ENCODE measurements around the gene CNOT6. TPM values are rescaled to one million over a fixed set of nuclear protein-coding genes. Genes with fewer than 3 reads are reported as not detected.

The CNOT6 gene
- total RNA-seq (2021) (60.9 and 61.6 TPM in 2 replicates), Bru-seq, nascent RNA (percentile 89 among the genes with signal in this experiment), BruChase-seq, experiment 1, labeled RNA remaining after a 2-hour chase (percentile 89 among the genes with signal in this experiment), BruChase-seq, experiment 2, labeled RNA remaining after a 6-hour chase (percentile 94 among the genes with signal in this experiment)
- long read RNA-seq, full-length matches to known transcripts: 2 of 21 reads
- long read RNA-seq, partial matches to known transcripts: 13 of 21 reads
- long read RNA-seq, other reads (novel, unspliced or antisense): 6 of 21 reads

DNA sequence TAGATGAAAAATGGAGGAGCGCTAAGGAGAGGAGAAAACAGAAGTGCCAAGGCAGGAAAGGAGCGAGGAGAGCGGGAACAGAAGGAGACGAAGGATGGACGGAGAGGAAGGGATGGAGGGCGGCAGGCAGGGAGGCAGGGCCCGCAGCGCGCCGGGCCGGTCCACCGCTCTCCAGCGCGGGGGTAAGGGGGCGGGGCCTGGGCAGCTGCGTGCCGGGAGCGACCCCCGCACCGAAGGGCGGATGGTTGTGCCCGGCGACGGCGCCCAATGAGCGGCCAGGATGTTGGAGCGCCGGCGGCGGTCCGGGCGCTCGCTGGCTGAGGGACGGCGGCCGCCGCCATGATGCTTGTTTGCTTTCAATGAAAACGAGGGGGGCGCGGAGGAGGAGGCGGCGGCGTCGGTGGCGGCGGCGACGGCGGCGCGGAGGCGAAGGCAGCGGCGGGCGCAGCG is at the start of gene CNOT6:
Gene CNOT6 (plus strand): TSS at position 320 of the 450 bp plus-strand sequence. CDS start 34,898 bp downstream, outside the sequence.
- peaks cover 20% of the 10 kb centered on the region for H3K36me3 ChIP-seq (ENCODE audit: insufficient read depth, low read length, poor library complexity, severe bottlenecking)
- peak within 1 kb of the TSS; percentile 98 for H3K27ac ChIP-seq (ENCODE audit: low read depth, low read length, poor library complexity, severe bottlenecking)
- H3K9me3 ChIP-seq (ENCODE audit: low read depth, low read length, poor library complexity, severe bottlenecking): no peaks in the 10 kb centered on the region
- intact Hi-C loops (cut with micrococcal nuclease; ENCODE audit: unreplicated experiment): loop anchor here (5.0 kb wide), 1 partner anchor 142 kb away; the partner anchor contains the start of gene GFPT2
- ChIA-PET CTCF (no interaction called here), POLR2A (ENCODE audit: low non-redundant PET) (interaction anchor here (0.7 kb wide), 1 partner anchor 560 kb away, joined by 5 read pairs; no protein-coding TSS in a partner anchor)
- no TSS peak for BruUV-seq (replicated peaks)
- H3K4me1 ChIP-seq (ENCODE audit: insufficient read depth, low read length, poor library complexity, severe bottlenecking): peaks cover 18% of the 10 kb centered on the region
- peak; percentile 91 for DNase-seq (ENCODE audit: low spot score)
- H3K27me3 ChIP-seq (replicated peaks; ENCODE audit: insufficient read depth, low read depth, low read length, poor library complexity): no peaks in the 10 kb centered on the region
- no peak for TF ChIP-seq EZH2 (IDR thresholded peaks at IDR 0.05; ENCODE audit: borderline replicate concordance, low read depth, low read length, poor library complexity, severe bottlenecking)
- TF ChIP-seq, protein P1, sequence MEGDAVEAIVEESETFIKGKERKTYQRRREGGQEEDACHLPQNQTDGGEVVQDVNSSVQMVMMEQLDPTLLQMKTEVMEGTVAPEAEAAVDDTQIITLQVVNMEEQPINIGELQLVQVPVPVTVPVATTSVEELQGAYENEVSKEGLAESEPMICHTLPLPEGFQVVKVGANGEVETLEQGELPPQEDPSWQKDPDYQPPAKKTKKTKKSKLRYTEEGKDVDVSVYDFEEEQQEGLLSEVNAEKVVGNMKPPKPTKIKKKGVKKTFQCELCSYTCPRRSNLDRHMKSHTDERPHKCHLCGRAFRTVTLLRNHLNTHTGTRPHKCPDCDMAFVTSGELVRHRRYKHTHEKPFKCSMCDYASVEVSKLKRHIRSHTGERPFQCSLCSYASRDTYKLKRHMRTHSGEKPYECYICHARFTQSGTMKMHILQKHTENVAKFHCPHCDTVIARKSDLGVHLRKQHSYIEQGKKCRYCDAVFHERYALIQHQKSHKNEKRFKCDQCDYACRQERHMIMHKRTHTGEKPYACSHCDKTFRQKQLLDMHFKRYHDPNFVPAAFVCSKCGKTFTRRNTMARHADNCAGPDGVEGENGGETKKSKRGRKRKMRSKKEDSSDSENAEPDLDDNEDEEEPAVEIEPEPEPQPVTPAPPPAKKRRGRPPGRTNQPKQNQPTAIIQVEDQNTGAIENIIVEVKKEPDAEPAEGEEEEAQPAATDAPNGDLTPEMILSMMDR (conservative IDR thresholded peaks at IDR 0.05; ENCODE audit: low read depth, low read length): no peak
- H3K4me3 ChIP-seq (ENCODE audit: low read depth, low read length, poor library complexity, severe bottlenecking): peak within 1 kb of the TSS; percentile 98

DNA sequence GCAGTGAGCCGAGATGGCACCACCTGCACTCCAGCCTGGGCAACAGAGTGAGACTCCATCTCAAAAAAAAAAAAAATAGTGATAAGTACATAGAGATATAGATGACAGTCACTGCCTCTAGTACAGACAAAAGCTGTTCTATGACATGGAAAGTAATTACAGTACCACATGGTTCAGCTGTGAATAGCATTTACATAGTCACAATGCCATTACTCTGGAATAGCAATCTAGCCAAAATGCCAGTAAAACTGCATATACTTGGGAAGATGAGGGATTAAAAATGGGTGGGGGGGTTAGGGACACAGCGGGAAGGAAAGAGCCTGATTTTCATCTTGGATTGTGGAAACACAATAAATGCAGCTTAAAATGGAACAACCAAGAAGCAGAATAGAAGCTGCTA is 39.4 kb upstream of the CNOT6 start:
- ChIA-PET POLR2A (ENCODE audit: low non-redundant PET) (no interaction called here), CTCF (interaction anchor here (0.6 kb wide), 1 partner anchor 124 kb away, joined by 3 read pairs; no protein-coding TSS in a partner anchor)

DNA sequence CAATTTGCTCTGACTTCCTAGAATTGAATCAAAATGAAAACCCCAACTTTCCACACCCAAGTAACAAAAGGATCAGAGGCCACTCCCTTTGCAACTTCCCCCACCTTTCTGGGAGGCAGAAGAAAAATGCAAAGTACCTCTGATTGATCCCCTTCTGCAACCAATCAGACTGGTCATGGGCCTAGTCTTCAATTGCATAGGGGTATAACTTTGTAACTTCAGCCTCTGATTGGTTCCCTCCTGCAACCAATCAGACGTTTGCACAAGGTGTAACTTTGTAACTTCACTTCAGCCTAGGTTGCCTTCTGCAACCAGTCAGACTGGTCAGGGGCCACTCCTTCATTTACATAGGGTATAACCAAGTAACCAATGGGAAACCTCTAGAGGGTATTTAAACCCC is 38.3 kb upstream of the CNOT6 start:
- Histone ChIP-seq H3K36me3 (ENCODE audit: insufficient read depth, low read length, poor library complexity, severe bottlenecking) (no peaks in the 10 kb centered on the region), H3K9me3 (ENCODE audit: low read depth, low read length, poor library complexity, severe bottlenecking) (no peaks in the 10 kb centered on the region), H3K27ac (ENCODE audit: low read depth, low read length, poor library complexity, severe bottlenecking) (no peak overlapping the region), H3K4me3 (ENCODE audit: low read depth, low read length, poor library complexity, severe bottlenecking) (no peak overlapping the region), H3K4me1 (ENCODE audit: insufficient read depth, low read length, poor library complexity, severe bottlenecking) (no peaks in the 10 kb centered on the region), H3K27me3 (replicated peaks; ENCODE audit: insufficient read depth, low read depth, low read length, poor library complexity) (no peaks in the 10 kb centered on the region)
- no TSS peak for BruUV-seq (replicated peaks)
- POLR2A ChIA-PET (ENCODE audit: low non-redundant PET): no interaction called here
- no peak for TF ChIP-seq EZH2 (IDR thresholded peaks at IDR 0.05; ENCODE audit: borderline replicate concordance, low read depth, low read length, poor library complexity, severe bottlenecking)
- TF ChIP-seq, protein P1 (conservative IDR thresholded peaks at IDR 0.05; ENCODE audit: low read depth, low read length): no peak
- DNase-seq (ENCODE audit: low spot score): no peak
- intact Hi-C loops (cut with micrococcal nuclease; ENCODE audit: unreplicated experiment): no loop called here
- CTCF ChIA-PET: no interaction called here

More for the DNA sequence above, 39.4 kb upstream of the CNOT6 start:
- no peaks in the 10 kb centered on the region for H3K36me3 ChIP-seq (ENCODE audit: insufficient read depth, low read length, poor library complexity, severe bottlenecking)
- H3K4me3 ChIP-seq (ENCODE audit: low read depth, low read length, poor library complexity, severe bottlenecking): no peak overlapping the region
- H3K27ac ChIP-seq (ENCODE audit: low read depth, low read length, poor library complexity, severe bottlenecking): no peak overlapping the region
- no peak for TF ChIP-seq EZH2 (IDR thresholded peaks at IDR 0.05; ENCODE audit: borderline replicate concordance, low read depth, low read length, poor library complexity, severe bottlenecking)
- TF ChIP-seq, protein P1 (conservative IDR thresholded peaks at IDR 0.05; ENCODE audit: low read depth, low read length): no peak
- H3K9me3 ChIP-seq (ENCODE audit: low read depth, low read length, poor library complexity, severe bottlenecking): no peaks in the 10 kb centered on the region
- intact Hi-C loops (cut with micrococcal nuclease; ENCODE audit: unreplicated experiment): no loop called here
- no TSS peak for BruUV-seq (replicated peaks)
- peaks cover 3% of the 10 kb centered on the region for H3K27me3 ChIP-seq (replicated peaks; ENCODE audit: insufficient read depth, low read depth, low read length, poor library complexity)
- H3K4me1 ChIP-seq (ENCODE audit: insufficient read depth, low read length, poor library complexity, severe bottlenecking): no peaks in the 10 kb centered on the region
- DNase-seq (ENCODE audit: low spot score): no peak
